NOMO-1 treated with dmso at 0.1 percent for 144 hours (cell line): ENCODE measurements around the gene ZNF574.

Experiments used
- DNase-seq: peaks from one replicate; lab custom pipeline; 2025; ENCODE audit not compliant: unreplicated experiment; lab: John Stamatoyannopoulos, UW

ZNF574 gene

DNA sequence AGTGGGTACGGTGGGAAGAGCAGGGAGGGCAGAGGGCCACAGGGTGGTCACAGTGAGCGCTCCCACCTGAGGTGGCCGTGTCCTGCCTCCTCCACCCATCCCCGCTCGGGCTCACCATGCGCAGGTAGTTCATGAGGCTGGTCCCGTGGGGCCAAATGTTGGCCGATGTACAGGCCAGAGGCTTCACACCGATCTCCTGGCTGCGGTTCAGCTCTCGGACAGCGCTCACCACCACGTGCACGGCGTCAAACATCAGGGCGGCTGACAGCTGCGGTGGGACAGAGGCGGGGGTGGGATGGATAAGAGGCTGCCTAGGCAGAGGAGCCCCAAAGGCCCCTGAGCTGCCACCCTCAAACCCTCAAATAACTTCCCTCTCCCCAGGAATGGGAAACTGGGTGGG, 21.8 kb upstream of the ZNF574 start:
- DNase-seq = no peak

DNA sequence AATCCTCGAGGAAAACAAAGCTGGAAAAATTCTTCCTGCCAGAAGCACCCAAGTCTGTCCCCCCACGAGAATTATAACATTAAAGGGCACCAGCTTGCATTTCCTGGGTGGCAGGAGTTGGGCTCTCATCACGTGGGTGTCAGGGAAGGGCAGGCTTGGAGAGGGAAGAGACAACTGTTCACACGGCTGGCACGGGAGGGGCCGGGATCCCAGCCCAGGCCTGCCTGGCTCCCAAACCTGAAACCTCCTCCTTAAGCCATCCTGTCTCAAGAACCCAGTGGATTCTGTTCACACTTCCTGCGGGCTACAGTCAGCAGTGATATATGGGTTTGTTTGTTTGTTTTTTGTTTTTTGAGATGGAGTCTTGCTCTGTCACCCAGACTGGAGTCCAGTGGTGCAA, 18.1 kb upstream of the ZNF574 start:
- DNase-seq = no peak

DNA sequence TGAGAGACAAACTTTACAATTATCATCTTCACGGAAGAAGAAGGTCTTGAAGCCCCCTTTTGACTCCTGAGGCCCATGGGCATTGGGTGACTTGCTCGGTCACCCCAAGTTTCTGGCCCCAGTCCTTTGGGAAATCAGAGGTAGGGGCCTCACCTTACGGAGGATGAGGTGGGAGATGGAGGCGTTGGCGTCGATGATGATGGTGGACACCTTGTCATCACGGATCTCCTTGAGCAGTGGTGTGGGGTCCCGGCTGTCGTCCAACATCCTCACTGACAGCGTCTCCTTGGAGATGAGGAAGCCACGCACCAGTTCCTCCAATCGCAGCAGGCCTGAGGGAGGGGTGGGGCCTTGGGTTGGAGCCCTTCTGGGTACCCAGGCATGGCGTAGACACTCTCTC, 16.8 kb upstream of the ZNF574 start:
- DNase-seq = no peak

DNA sequence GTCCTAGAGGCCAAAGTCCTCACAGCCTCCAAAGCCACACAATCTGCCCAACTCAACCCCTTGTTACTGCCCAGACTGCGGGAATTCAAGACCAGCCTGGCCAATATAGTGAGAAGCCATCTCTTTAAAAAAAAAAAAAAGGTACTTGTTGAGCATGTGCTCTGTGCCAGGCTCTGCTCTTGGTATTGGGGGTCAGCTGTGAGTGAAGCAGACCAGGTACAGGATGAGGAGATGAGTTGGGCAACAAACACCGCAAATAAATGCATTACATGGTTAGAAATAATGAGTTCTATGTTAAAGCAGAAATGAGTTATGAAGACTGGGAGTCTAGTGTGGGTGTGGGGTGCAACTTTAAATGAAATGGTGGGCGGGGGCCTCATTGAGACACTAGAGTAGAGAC, 15.8 kb upstream of the ZNF574 start:
- DNase-seq = no peak

- DNase-seq = no peak
These were observed 13.6 kb upstream of the ZNF574 start for GRCh38 chr19:42062381-42062780.

- DNase-seq = no peak
These were observed 11.5 kb upstream of the ZNF574 start for GRCh38 chr19:42064432-42064831.

- DNase-seq = no peak
These were observed 10.9 kb upstream of the ZNF574 start for GRCh38 chr19:42065051-42065450.

DNA sequence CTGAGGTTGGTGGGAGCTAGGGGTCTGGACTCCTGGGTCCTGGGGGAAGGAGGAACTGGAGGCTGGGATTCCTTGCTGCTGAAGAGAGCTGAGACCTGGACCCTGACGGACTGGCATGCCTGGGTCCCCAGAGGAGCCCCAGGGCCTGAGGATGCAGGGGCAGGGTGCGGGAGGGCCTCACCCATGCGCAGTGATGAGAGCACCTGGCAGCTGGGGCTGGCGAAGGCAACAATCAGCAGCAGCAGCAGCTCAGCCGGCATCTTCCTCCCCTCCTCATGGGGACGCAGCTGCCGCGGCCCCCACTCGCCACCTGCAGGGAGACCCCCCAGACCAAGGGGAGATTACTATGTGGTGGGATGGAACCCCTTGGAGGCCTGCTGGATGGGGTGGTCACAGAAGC, 10.5 kb upstream of the ZNF574 start:
- no peak for DNase-seq

DNA sequence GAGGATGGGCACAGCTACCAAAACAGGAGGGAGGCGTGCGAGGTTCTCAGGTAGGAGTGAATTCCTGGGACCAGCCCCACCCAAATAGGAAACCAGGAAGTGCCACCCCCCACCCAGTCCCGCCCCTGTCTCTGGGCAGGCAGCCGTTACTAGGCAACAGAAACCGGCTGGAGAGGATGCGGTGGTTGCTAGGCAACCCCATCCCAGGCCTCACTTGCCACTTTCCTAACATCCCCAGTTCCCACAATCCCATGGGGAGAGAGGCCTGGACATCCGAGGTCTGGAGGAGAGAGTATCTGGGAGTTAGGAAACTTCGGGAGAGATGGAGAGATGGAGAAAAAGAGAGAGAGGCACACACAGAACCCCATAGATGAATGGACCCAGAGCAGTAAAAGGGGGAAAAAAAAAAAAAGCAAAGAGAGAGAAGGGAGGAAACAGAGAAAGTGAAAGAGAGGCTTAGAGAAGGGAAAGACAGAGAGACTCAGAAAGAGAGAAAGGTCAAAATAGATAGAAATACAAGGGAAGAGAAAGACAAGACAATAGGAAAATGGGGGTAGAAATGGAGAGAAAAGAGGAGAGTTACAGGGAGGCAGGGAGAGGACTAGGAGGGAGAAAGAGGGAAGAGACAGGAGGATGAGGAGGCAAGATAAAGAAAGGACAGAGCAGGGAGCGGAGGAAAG, 9.8 kb upstream of the ZNF574 start:
- no peak for DNase-seq

GRCh38 chr19:42067315-42067888, 8.6 kb upstream of the ZNF574 start:
- DNase-seq = no peak

GRCh38 chr19:42068361-42068755, 7.6 kb upstream of the ZNF574 start:
- no peak for DNase-seq

DNA sequence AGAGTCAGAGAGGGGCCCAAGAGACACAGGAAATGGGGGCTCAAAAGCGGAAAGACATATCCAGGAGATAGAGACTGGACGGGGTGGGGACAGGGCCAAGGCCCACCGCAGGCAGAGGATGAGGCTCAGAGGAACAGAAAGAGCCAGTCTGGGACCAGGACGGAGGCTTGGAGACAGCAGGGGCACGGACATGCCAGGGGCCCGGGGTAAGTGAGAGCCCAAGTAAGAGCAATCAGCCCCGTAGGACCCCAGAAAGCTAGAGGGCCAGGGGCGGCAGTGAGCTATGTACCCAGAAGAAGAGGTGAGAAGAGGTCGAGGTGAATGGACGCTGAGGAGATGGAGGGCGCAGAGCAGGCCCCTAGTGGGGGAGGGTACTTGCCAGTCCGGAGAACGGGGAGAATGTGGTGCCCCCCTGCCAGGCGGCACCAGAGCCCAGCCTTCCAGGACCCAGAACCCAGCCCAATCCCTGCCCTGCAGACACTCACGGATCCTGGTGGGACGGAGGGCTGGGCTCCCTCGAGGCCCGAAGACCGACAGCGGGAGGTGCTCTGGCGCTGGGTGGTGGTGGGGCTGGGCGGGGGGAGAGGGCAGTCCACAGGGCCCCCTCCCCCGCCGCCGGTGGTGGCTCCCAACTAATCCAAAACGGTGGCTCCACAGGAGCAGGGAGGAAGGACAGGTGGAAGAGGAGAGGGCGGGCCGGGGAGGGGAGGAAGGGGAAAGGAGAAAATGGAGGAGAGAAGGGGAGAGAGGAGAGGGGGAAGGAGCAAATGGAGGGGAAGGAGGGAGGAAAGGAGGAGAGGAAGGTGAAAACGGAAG, 7.0 kb upstream of the ZNF574 start:
- DNase-seq = no peak

DNA sequence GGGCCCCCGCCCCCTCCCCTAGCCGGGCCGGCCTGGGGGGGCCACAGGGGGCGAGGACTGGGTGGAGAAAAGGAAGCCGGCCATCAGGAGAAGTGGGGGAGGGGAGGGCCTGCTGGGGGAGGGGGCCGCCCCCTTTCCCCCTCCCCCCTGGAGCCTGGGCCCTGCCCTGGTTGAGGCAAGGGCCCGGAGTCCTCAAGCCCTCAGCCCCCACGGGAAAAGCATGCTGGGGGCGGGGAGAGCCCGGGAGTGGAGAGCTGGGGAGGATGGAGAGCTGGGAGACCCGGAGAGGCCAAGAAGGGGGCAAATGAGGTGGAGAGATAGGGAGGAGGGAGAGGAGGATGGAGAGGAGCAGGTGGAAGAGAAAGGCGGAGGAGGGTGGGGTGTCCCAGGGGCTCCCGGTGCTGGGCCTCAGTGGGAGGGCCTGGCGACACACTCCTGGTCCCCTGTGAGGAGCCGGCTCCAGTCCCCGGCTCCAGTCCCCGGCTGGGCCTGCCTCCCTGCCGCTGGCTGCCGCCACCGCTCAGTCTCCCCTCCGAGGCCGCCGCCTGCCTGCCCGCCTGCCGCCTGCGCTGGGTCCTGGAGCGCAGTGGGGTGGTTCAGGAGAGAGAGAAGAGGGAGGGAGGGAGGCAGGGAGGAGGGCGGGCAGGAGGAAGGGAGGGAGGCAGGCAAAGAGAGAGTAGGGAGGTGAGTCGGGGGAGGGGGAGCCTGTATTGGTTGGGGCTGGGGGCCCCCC, 6.2 kb upstream of the ZNF574 start, which contains the start of gene GRIK5:
Gene GRIK5, minus strand, starts transcription at position 588 of the 733 bp plus-strand sequence. CDS start 4,436 bp downstream, outside the sequence.
- no peak for DNase-seq

DNA sequence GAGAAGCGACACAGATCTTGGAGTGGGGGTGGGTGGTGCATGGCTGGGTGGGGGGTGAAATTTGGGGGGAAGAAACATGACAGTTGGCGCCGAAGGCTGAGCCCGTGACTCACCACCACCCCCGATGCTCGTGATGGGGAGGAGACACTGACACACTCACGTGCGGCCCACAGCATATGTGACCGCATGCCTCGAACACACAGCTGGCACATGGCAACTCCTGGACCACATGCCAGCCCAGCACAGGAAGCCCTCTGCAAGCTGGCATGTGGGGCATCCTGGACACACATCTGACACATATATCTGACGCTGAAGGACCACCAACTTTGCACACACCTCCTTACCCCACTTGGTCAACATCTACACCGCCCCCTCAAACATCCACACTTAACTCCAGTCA, 4.7 kb upstream of the ZNF574 start:
- no peak for DNase-seq

GRCh38 chr19:42074513-42075363, 1.2 kb upstream of the ZNF574 start:
- DNase-seq = no peak

DNA sequence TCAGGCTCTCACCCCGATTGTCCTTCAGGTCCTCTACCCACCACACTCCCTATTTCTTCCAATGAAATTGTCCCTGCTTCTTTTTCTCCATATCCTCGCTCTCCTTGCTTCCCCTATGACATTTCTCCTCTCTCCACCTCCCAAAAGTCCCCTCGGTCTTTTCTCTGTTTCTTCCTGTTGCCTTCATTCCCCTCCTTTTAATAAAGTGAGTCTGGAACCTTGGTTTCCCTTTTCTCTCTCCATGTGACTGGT, 676 bp upstream of the ZNF574 start:
- DNase-seq = no peak

GRCh38 chr19:42076380-42076944, 496 bp downstream of the ZNF574 start:
- no peak for DNase-seq

DNA sequence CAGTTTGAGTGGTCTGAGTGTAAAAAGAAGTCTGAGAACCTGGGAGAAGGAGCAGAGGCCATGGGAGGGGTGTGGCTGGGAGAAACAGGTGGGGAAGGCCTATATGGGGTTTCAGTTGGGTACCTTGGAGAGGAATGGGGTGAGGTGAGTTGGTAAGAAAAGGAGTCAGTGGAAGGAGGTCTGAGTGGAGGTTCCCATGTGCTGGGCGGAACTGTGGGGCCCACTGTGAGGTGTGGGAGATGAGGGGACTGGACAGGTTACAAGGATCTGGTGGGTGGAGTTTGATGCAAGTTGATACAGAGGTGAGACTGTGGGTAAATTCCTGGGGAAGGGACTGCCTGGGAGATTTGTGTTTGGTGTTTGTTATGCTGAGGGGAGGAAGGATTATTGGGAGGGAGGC, 2.1 kb downstream of the ZNF574 start:
- DNase-seq = no peak

- no peak for DNase-seq
These were observed 2.7 kb downstream of the ZNF574 start for GRCh38 chr19:42078538-42079275.

DNA sequence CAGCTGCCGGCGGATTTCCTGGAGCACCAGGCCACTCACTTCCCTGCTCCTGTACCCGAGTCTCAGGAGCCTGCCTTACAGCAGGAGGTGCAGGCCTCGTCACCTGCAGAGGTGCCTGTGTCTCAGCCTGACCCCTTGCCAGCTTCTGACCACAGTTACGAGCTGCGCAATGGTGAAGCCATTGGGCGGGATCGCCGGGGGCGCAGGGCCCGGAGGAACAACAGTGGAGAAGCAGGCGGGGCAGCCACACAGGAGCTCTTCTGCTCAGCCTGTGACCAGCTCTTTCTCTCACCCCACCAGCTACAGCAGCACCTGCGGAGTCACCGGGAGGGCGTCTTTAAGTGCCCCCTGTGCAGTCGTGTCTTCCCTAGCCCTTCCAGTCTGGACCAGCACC, 3.3 kb downstream of the ZNF574 start:
- DNase-seq = no peak
